WI38 (cell line): ENCODE results near the gene CIRBP.
"Not testable (repeated sequence)": the region's sequence is repeated elsewhere in the genome, so short reads cannot be mapped to it uniquely, and the experiment has no call there.

Experiments
- H3K4me3 ChIP-seq: 2 replicates; pipeline ENCODE4 v1.5.1; 2011; ENCODE audit warnings: low read depth, mild to moderate bottlenecking, control low read depth, low read length
- TF ChIP-seq, protein P1 (sequence below): IDR thresholded peaks from 2 replicates; pipeline ENCODE4 v1.5.1; 2012; ENCODE audit warnings: low read depth, mild to moderate bottlenecking, control low read depth, low read length

Gene CIRBP

DNA sequence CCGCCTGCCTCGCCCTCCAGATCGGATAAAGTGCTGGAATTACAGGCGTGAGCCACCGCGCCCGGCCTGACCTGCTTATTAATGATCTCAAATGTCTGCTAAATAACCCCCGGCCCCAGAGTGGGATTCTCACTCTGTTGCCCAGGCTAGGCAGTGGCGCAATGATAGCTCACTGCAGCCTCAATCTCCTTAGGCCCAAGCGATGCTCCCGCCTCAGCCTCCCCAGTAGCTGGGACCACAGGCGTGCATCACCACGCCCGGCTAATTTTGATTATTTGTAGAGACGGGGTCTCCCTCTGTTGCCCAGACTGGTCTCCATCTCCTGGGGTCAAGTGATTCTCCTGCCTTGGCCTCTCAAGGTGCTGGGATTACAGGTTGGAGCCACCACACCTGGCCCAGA lies 28.2 kb upstream of the CIRBP start:
- TF ChIP-seq, protein P1, sequence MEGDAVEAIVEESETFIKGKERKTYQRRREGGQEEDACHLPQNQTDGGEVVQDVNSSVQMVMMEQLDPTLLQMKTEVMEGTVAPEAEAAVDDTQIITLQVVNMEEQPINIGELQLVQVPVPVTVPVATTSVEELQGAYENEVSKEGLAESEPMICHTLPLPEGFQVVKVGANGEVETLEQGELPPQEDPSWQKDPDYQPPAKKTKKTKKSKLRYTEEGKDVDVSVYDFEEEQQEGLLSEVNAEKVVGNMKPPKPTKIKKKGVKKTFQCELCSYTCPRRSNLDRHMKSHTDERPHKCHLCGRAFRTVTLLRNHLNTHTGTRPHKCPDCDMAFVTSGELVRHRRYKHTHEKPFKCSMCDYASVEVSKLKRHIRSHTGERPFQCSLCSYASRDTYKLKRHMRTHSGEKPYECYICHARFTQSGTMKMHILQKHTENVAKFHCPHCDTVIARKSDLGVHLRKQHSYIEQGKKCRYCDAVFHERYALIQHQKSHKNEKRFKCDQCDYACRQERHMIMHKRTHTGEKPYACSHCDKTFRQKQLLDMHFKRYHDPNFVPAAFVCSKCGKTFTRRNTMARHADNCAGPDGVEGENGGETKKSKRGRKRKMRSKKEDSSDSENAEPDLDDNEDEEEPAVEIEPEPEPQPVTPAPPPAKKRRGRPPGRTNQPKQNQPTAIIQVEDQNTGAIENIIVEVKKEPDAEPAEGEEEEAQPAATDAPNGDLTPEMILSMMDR = no peak
- peak overlapping the region; percentile 73 for H3K4me3 ChIP-seq

DNA sequence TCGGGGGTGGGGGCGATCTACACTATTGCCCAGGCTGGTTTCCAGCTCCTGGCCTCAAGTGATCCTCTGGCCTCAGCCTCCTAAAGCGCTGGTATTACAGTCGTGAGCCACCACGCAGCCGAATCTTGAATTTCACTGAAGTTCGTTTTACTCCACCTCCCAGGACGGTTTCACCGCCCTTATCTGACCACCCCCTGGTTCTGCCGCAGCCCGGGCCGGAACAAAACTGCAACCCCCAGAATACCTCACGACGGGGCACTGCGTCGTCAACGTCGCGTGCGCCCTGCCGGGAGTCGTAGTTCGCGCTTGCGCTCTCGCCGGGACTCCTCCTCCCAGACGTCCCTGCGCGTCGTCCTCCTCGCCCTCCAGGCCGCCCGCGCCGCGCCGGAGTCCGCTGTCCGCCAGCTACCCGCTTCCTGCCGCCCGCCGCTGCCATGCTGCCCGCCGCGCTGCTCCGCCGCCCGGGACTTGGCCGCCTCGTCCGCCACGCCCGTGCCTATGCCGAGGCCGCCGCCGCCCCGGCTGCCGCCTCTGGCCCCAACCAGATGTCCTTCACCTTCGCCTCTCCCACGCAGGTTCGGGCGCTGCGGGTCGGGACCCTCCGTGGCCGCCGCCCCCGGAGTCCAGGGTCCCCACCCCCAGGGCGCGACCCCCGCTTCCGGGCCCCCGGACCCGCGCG lies 27.6 kb upstream of the CIRBP start, which contains the start of gene ATP5F1D:
Gene ATP5F1D (plus strand): TSS at position 335 of the 679 bp plus-strand sequence. CDS start 100 bp downstream, at position 435.
- TF ChIP-seq, protein P1 = no peak

DNA sequence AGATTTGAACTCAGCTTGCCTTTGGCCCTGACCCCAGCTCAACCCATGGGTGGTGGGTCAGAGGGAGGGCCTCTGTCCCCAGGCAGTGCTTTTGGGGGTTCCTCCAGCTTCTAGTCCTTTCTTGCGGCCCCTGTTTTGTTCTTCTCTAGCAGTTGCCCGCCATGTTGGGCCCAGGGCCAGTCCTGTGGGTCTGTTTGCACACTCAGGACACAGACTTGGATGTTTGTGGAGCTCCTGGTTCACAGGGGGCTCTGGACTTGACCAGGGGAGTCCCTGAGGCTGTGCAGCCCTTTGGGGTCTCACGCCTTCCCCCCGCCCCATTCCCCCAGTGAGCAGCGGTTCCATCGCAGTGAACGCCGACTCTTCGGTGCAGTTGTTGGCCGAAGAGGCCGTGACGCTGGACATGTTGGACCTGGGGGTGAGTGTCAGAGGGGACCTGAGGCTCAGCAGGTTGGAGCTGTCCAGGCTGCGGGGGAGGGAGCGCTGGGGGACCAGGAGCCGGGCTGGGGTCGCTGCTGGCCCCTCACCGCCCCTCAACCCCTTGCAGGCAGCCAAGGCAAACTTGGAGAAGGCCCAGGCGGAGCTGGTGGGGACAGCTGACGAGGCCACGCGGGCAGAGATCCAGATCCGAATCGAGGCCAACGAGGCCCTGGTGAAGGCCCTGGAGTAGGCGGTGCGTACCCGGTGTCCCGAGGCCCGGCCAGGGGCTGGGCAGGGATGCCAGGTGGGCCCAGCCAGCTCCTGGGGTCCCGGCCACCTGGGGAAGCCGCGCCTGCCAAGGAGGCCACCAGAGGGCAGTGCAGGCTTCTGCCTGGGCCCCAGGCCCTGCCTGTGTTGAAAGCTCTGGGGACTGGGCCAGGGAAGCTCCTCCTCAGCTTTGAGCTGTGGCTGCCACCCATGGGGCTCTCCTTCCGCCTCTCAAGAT lies 25.1 kb upstream of the CIRBP start:
- H3K4me3 ChIP-seq = no peak overlapping the region
- TF ChIP-seq, protein P1 = peak; percentile 87

More for the DNA sequence above, 27.6 kb upstream of the CIRBP start, which contains the start of gene ATP5F1D:
- H3K4me3 ChIP-seq = peak within 1 kb of the TSS; percentile 73

DNA sequence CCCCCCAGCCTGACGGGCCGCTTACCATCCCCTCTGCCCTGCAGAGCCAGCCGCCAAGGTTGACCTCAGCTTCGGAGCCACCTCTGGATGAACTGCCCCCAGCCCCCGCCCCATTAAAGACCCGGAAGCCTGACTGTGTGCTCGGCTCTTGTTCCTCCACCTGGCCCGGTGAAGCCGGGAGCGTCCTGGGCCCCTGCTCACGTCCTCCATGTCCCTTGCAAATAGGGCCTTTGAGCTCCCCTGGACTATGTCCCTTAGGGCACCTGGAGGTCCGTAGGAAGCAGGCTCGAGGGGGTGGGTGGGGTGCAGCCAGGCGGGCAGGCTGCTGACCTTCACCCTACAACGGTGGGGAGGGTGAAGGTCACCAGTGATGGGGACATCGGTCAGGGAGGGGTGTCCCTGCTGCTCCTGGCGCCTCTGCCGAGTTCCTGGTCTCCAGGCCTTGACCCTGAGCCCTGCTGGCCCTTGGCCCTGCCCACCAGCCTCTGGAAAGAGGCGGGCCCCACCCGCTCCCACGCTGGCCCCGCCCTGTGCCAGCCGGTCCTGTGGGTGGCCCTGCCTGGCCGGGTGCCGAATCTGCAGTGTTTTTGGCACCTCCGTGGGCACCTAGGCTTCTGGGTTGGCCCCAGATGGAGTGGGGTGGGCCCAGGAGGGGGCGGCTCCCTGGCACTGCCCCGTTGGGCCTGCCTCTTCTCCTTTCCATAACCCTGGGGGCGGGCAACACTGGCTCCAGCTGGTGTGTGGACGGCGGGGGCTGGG lies 24.3 kb upstream of the CIRBP start:
- TF ChIP-seq, protein P1 = no peak
- no peak overlapping the region for H3K4me3 ChIP-seq

DNA sequence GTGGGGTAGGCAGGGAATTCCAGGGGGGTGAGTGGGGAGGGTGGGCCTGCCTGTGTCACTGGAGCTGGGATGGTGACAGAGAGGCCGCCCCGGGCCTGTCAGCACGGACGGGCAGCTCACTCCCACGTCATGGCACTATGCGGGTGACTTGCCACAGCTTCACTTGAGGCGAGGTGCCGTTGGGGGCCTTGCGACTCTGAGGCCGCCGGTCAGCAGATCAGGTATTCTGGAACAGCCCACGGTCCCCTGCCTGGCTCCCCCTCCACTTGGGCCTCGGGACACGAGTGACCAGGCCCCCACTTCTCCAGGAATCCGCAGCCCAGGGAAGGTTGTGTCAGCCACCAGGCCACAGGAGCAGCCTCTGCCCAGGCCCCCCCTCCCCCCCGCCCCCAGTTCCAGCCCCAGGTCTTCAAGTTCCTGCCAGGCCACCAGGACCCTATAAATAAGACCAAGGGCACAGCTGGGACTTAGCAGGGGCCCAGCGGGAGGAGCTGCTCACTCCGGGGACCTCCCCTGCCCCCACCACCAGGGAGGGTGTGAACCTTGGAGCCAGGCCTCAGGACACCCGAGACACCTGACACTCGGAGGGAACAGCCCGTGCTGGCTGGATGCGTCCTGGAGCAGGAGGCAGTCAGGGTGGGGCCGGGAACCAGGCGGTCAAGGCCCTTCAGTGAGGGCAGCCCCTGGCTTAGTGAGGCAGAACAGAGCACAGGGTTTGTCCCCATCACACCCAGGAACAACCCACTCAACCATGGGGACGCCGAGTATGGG lies 23.5 kb upstream of the CIRBP start:
- H3K4me3 ChIP-seq = no peak overlapping the region
- TF ChIP-seq, protein P1 = no peak

DNA sequence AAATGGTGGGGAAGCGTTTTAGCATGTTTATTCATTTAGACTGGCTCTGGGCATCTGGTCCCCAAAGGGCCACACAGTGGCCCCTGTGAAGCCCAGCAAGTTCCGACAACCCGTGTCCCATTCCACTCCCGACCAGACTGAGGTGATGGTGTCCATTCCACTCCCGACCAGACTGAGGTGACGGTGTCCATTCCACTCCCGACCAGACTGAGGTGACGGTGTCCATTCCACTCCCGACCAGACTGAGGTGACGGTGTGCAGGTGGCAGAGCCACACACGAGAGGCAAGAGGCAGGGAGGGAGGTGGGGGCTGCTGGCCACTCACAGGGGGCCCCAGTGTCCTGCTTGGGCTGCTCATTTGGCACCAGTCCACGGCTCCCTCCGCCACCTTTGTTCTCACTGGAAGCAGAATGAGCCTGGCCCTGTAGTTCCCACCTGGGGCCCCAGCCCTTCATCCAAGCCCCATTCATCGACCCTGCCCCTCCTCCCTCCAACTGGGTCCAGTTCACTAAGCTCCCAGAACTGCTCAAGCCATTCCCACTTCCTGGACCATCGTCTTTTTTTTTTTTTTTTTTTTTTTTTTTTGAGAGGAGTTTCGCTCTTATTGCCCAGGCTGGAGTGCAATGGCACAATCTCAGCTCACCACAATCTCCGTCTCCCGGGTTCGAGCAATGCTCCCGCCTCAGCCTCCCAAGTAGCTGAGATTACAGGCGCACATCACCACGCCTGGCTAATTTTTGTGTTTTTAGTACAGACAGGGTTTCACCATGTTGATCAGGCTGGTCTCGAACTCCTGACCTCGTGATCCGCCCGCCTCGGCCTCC lies 22.7 kb upstream of the CIRBP start:
- not testable (repeated sequence) for H3K4me3 ChIP-seq
